ENCODE measurements around the gene KCNH2. TPM values are rescaled to one million over a fixed set of nuclear protein-coding genes. Genes with fewer than 3 reads are reported as not detected.

The KCNH2 gene
- total and polyA plus RNA-seq, 2 of the 13 experiments (the other 11 are each of a cell fraction or from before 2014, with no cell fraction given) = 0.09 to 0.11 TPM

GRCh38 chr7:150999001-150999400 is 20.9 kb upstream of the KCNH2 start:
- FAIRE-seq = no peak
- TF ChIP-seq BATF2 (CRISPR knock-in tag; IDR thresholded peaks at IDR 0.05) = no peak
- TF ChIP-seq SKI (IDR thresholded peaks at IDR 0.05; ENCODE audit: partially characterized antibody) = no peak
- no peak for TF ChIP-seq TGIF2 (CRISPR knock-in tag; IDR thresholded peaks at IDR 0.05)
- no peak for TF ChIP-seq KMT2A (CRISPR knock-in tag; IDR thresholded peaks at IDR 0.05)
- TF ChIP-seq ZNF24 (IDR thresholded peaks at IDR 0.05) = no peak
- no peak for TF ChIP-seq HMG20A (CRISPR knock-in tag; IDR thresholded peaks at IDR 0.05; ENCODE audit: borderline replicate concordance)
- TF ChIP-seq NCOA1 (CRISPR knock-in tag; IDR thresholded peaks at IDR 0.05) = no peak
- TF ChIP-seq NFE2 (CRISPR knock-in tag; IDR thresholded peaks at IDR 0.05) = no peak
- TF ChIP-seq KAT2B (IDR thresholded peaks at IDR 0.05; ENCODE audit: borderline replicate concordance, low read depth, low read length) = no peak
- TF ChIP-seq WIZ (CRISPR knock-in tag; IDR thresholded peaks at IDR 0.05) = no peak
- no peak for TF ChIP-seq DDIT3 (CRISPR knock-in tag; IDR thresholded peaks at IDR 0.05)
- no peak for TF ChIP-seq THAP7 (CRISPR knock-in tag; IDR thresholded peaks at IDR 0.05)
- TF ChIP-seq, protein P1, sequence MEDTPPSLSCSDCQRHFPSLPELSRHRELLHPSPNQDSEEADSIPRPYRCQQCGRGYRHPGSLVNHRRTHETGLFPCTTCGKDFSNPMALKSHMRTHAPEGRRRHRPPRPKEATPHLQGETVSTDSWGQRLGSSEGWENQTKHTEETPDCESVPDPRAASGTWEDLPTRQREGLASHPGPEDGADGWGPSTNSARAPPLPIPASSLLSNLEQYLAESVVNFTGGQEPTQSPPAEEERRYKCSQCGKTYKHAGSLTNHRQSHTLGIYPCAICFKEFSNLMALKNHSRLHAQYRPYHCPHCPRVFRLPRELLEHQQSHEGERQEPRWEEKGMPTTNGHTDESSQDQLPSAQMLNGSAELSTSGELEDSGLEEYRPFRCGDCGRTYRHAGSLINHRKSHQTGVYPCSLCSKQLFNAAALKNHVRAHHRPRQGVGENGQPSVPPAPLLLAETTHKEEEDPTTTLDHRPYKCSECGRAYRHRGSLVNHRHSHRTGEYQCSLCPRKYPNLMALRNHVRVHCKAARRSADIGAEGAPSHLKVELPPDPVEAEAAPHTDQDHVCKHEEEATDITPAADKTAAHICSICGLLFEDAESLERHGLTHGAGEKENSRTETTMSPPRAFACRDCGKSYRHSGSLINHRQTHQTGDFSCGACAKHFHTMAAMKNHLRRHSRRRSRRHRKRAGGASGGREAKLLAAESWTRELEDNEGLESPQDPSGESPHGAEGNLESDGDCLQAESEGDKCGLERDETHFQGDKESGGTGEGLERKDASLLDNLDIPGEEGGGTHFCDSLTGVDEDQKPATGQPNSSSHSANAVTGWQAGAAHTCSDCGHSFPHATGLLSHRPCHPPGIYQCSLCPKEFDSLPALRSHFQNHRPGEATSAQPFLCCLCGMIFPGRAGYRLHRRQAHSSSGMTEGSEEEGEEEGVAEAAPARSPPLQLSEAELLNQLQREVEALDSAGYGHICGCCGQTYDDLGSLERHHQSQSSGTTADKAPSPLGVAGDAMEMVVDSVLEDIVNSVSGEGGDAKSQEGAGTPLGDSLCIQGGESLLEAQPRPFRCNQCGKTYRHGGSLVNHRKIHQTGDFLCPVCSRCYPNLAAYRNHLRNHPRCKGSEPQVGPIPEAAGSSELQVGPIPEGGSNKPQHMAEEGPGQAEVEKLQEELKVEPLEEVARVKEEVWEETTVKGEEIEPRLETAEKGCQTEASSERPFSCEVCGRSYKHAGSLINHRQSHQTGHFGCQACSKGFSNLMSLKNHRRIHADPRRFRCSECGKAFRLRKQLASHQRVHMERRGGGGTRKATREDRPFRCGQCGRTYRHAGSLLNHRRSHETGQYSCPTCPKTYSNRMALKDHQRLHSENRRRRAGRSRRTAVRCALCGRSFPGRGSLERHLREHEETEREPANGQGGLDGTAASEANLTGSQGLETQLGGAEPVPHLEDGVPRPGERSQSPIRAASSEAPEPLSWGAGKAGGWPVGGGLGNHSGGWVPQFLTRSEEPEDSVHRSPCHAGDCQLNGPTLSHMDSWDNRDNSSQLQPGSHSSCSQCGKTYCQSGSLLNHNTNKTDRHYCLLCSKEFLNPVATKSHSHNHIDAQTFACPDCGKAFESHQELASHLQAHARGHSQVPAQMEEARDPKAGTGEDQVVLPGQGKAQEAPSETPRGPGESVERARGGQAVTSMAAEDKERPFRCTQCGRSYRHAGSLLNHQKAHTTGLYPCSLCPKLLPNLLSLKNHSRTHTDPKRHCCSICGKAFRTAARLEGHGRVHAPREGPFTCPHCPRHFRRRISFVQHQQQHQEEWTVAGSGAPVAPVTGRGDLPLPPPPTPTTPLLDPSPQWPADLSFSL (CRISPR knock-in tag; IDR thresholded peaks at IDR 0.05) = no peak
- peaks cover 0 to 14% of the 10 kb centered on the region in 2 experiments; a peak in 3 of 5 replicates for H3K27me3 ChIP-seq (ENCODE audit: control insufficient read depth in 1 of 2, insufficient read depth in 2 of 2, low read length in 2 of 2)
- in situ Hi-C loops (cut with HindIII; ENCODE audit: extremely low pct_ligation_motif_present, low pct_unique_long_range_greater_than_20kb) = no loop called here
- H3K9me3 ChIP-seq (ENCODE audit: low read length) = no peaks in the 10 kb centered on the region
- ATAC-seq = no peak
- H3K27ac ChIP-seq (ENCODE audit: extremely low read length, insufficient read depth, low read length) = no peak overlapping the region
- BruUV-seq (replicated peaks) = no TSS peak
- H2AFZ ChIP-seq (ENCODE audit: low read length) = no peak overlapping the region
- POLR2A ChIA-PET = no interaction called here
- H3K4me3 ChIP-seq (replicated peaks in 1 of 3; ENCODE audit: insufficient read depth in 1 of 3, low read depth in 2 of 3, low read length in 3 of 3) = no peak overlapping the region
- H3K4me2 ChIP-seq (ENCODE audit: low read depth, low read length) = no peak overlapping the region
- H3K4me1 ChIP-seq (ENCODE audit: insufficient read depth, low read length) = peaks cover 24% of the 10 kb centered on the region
- no peak for DNase-seq (ENCODE audit: low spot score)
- CTCF ChIA-PET (ENCODE audit: low intra/inter-chr PET ratio, low total read pairs) = no interaction called here
- no peak overlapping the region for H3K9ac ChIP-seq (ENCODE audit: insufficient read depth, low read depth, low read length)
- no peaks in the 10 kb centered on the region for H3K36me3 ChIP-seq (replicated peaks in 1 of 2; ENCODE audit: control insufficient read depth in 1 of 2, insufficient read depth in 2 of 2, low read length in 2 of 2)
- WGBS (ENCODE audit: low lambda C conversion rate) = 34% methylated on average over 7 of the region's 12 CpGs
- intact Hi-C loops (cut with micrococcal nuclease; ENCODE audit: unreplicated experiment) = no loop called here
- H4K20me1 ChIP-seq (ENCODE audit: insufficient read depth, low read length) = no peaks in the 10 kb centered on the region
- H3K79me2 ChIP-seq (ENCODE audit: insufficient read depth, low read length) = no peaks in the 10 kb centered on the region

Measured in HepG2 (cell line).